ENCODE results near the gene UPF1. TPM values are rescaled to one million over a fixed set of nuclear protein-coding genes. Genes with fewer than 3 reads are reported as not detected.

Gene UPF1
- total RNA-seq, 1 donor from 2014 or later = 28.9 TPM

DNA sequence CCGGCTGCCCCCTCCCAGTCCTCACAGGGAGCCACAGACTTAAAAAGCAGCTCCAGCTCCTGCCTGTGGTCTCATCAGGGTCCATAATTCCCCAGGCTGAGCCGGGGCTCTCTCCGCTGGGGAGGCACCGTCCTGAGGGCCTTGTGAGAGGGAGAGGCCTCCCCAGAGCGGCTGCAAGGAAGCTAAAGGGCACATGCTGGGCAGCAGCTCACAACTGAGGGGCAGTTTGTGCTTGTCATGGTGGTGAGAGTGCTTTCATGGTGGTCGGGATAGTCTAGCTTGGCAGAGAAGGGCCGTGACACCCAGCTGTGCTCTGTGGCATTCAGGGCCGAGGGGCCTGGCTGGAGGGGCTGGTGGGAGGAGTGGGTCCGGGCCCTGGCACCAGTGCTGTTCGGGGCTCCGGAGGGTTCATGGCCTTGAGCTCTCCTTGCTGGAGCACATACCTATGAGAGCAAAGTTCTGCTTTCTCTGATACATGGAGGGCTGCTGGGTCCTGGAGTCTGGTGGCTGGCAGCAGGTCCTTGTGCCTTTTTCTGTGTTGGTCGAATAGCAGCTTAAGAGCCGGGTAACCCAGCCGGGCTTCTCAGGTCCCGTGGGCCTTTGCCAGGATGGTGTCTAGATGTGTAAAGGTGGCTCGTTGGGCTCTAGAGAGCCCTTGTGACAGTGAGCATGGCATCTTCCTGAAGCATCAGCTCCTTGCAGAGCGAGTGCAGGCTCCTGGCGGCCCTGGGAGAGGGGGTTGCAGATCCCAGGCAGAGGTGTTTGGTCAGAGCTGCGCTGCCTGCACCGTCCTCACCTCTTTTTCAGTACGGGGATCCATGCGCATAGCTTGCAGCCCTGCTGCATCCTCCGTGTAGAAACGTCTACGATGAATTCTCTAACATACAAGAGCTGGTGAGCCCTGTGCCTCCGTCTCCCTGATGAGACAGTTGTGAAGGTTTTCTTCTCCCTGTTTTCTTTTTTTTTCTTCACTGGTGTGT is 8.8 kb downstream of the UPF1 start:
- no peak for DNase-seq

DNA sequence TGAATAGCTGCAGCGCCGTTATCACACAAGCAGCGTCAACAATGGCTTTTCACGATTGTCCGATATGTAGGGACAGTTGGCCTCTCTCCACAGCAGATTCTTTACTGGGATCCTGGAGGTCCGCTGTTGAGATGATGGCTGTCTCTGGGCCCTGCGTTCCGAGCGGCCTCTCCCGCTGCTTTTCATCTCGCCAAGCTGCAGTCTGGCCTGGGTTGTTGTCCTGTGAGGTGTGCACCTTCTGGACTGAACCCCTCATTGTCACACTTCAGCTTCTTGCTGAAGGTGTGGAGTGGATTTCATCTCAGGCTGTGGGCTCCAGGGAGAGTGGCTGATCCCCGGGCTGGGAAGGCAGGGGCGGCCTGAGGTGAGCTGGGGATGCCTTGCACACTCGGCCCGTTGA is 9.6 kb downstream of the UPF1 start:
- DNase-seq = no peak

DNA sequence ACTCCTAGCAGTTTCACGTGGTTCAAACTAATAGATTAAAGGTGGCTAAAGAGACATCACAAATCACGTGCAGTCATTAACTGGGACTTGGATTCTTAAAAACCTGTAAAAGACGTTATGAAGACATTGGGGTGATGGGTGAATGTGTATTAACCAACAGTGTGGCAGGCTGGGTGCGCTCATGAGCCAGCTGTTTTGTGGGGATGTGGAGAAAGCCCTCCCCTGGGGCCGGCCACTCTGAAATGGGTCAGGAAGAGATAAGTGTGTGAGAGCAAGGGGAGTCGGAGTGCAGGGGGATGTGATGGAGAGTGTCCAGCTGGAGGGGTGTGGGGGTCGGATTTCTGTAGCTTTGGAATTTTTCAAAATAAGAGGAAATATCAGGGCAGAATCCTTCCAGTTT is 10.4 kb downstream of the UPF1 start:
- no peak for DNase-seq

DNA sequence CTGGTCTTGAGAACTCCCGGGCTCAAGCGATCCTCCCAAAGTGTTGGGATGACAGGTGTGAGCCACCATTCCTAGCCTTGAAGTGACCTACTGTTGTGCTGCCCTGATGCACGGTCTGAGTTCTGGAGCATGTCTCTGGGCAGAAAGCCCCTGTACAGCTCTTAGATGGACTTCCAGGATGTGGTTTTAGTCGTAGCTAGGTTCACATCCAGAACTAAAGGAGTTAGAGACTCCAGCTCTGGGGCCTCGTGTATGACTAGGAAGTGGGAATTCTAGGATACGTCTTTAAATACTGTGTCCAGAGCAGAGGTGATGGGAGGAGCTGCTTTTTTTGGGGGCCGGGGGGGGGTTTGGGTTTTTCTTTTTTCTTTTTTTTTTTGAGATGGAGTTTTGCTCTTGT is 12.2 kb downstream of the UPF1 start:
- DNase-seq = no peak

DNA sequence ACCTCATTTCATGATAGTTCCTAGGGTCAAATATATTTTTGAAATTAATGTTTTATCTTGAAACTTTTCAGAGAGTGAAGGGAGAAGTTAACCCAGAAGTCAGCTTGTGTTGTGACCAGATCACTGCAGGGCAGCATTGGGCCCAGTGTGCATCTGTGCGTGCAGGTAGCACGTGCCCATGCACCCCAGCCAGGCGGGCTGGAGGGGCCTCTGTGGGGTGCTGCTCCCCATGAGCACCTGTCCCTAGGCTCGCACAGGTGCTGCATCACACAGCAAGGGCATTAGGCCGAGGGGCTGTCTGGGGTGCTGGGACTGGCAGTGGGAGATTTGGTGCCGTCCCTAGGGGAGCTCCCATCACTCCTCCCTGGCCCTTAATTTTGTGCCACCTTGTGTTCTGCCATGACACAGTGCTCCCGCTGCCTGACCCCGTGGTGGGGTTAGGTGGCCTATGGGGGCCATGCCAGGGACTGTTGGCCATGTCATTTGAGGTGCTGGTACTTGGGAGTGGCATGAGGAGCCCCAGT is 13.1 kb downstream of the UPF1 start:
- no peak for DNase-seq

DNA sequence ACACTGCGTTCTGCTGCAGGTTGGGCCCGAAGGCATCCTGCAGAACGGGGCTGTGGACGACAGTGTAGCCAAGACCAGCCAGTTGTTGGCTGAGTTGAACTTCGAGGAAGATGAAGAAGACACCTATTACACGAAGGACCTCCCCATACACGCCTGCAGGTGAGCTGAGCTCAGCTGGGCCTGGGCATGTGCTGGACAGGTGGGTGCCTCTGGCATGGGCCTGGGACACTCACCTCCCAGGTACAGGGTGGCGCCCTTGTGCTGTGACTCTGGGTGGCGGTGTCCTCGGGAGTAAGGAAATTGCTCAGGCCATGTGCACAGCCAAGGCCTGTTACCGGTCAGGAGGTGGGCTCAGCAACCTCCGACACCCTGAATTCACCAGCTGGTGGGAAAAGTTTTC is 14.2 kb downstream of the UPF1 start:
- no peak for DNase-seq

DNA sequence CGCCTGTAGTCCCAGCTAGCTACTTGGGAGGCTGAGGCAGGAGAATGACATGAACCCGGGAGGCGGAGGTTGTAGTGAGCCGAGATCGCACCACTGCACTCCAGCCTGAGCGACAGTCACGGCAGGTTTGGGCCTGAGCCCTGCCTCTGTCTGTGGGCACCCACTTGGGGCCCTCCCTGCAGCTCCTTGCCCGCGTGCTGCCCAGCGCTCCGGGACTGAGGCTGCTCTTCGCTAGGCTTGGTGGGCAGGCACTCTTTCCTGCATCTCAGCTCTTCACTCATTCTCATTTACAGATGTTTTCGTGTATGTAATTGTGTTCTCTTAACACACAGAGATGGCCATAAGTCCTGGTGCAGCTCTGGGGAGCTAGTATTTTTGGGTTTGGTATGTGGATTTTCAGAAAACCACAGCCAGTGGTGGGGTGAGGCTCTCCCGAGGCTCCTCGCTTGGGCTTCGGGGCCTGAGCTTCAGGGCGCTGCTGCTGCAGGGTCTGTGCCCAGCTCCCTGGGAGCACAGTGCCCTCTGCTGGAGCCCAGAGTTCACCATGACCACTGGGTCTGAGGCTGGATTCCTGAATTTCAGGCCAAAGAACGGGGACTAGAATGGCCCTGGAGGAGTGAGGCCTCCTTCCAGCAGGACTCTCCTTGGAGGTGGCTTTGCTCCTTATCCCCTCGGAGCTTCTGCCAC is 15.2 kb downstream of the UPF1 start:
- DNase-seq = peak; percentile 68

DNA sequence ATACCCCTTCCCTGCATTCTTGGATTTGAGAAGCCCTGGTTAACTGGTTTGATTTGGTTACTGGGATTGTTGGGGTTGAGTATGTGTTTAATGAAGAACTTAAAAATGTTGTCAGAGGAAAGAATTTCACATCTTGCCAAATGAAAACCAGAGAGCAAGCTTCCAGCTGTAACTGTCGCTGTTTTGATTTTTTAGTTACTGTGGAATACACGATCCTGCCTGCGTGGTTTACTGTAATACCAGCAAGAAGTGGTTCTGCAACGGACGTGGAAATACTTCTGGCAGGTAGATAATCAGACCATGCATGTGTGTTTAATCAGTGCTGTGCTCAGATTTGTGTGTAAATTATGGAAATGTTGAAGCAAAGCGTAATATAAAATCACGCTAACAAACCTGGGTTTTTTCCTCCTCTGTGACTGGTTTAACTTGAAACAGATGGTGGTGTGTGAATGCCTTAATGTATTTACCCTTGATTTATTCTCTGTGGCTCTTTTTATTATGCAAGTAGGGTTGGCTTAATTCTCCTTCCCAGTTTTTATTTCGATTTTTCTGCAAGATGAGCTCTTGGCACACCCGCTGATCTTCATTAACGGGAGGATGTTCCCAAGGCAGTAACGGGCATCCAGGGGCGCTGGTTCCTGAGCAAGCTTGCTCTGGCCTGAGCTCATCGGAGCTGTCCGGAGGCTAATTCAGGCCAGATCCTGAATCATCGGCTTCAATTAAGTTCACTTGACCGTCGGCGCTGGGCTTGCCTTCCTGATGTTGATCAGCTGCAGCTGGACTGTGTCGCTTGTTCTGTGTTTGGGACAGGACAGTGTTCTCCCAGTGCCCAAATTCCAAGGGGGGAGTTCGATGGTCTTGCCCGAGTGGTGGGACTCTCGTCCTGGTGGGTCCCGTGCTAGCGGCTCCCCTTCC is 16.0 kb downstream of the UPF1 start:
- DNase-seq = no peak

DNA sequence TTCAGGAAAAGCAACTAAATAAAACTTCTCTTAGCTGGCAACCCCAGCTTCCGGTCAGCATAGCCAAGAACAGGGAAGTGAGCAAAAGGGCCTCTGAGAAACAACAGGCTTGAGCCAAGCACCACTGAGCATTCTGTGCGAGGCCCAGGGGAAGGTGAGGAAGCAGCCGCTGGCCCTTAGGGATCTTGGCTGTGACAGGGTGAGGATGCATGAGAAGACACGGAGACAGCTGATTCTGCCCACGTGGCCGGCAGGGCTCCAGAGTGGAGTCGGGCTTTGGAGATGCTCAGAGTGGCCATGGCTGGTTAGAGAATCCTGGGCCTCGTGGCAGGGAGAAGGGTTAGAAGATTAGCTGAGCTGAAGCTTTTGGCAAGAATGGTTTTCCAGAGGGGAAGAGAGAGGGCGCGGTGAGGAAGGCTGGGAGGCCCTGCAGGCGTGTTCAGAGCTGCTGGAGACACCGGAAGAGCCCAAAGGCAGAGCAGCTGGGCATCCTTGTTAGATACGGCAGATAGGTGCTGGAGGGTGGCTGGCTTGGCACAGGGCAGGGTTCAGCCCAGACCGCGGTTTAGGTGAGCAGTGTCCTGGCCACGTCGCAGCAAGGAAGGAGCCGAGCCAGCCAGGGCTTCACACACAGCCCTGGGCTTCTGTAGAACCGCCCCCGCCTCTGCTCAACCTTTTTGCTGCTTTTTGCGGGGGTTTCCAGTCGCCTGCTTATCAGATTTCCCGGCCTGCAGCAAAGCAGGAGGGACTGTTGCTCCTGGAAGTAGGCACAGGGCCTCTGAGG is 17.3 kb downstream of the UPF1 start:
- peak; percentile 58 for DNase-seq

DNA sequence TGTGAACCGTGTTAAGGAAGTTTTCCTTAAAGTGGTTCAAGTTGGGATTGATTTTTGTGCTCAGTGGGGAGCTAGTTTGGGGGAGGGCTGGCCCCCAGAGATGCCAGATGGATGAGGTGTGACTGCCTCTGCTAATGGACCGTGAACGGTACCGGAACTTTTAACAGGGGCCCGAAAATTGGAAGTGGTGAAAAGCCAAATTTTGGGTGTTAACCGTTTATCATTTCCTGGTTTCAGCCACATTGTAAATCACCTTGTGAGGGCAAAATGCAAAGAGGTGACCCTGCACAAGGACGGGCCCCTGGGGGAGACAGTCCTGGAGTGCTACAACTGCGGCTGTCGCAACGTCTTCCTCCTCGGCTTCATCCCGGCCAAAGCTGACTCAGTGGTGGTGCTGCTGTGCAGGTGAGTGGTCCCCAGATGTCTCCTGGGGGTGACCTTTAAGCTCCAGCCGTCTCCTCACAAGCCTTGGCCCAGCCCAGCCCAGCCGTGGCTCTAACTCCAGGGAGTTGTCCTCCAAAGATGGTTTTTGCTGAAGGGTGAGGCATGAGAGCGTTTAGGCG is 18.2 kb downstream of the UPF1 start:
- no peak for DNase-seq

DNA sequence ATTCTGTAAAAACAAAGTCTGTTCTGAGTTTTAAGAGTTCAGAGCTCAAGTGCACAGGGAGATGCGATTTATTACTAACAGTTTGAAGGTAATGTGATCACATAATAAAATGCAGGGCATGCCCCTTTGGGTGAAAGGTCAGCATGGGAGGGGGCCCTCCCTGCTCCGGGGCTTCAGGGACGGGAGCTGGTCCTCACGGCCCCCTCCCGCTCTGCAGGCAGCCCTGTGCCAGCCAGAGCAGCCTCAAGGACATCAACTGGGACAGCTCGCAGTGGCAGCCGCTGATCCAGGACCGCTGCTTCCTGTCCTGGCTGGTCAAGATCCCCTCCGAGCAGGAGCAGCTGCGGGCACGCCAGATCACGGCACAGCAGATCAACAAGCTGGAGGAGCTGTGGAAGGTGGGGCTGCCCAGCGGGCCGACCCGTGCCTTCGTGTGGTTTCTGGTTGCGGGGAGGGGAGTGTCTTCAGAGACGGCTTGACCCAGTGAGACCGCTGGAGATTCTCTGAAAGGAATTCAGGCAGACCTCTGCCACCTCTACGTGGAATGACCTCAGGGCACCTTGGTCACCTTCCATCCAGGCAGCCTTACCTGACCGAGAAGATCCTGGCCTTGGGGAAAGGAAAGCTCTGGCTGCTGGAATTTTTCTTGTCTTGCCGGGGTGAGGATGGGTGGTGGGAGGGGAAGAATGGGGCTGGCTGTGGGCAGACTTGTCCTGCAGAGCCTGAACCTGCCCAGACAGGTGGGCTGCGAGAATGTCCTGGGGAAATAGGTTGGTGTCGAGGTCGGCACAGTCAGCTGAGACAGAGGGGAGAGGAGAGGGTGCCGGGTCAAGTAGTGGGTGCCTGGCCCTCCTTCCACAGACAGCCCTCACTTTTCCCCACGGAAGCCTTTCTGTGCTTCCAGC is 19.0 kb downstream of the UPF1 start:
- DNase-seq = no peak

DNA sequence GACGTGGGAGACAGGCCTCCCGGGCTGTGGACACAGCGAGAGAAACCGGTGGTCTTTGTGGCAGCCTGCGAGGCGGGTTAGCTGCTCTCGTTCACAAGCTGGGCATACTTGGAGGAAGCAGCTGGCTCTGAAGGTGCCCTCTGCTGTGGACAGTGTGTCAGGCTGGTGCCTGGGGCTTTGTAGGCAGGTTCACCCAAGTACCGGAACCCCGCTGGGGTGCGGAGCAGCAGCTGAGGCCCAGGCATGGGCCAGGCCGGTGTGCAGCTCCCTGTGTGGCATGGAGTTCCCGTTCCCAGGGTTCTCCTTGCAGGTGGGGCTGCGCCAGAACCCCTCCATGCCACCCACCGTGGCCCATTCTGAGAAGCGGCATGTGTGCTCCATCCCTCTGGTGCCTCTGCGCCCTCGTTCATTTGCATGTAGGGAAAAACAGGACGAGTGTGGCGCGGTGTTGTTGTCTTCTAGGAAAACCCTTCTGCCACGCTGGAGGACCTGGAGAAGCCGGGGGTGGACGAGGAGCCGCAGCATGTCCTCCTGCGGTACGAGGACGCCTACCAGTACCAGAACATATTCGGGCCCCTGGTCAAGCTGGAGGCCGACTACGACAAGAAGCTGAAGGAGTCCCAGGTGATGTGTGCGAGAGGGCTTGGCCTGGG is 20.0 kb downstream of the UPF1 start:
- no peak for DNase-seq

DNA sequence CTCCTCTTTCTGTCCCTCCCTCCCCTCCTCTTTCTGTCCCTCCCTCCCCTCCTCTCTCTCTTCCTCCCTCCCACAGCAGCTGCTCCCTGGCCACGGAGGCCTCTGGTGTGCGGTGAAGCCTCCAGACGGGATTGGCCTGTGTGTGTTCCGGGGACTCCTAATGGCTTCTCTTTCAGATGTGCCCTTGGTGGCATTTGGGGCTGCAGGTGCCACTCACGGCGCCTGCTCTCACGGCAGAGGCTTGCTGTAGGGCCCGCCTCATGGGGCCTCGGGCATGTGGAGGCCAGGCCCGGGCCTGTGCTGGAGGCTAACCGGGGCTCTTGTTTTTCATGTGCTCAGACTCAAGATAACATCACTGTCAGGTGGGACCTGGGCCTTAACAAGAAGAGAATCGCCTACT is 20.9 kb downstream of the UPF1 start:
- no peak for DNase-seq

DNA sequence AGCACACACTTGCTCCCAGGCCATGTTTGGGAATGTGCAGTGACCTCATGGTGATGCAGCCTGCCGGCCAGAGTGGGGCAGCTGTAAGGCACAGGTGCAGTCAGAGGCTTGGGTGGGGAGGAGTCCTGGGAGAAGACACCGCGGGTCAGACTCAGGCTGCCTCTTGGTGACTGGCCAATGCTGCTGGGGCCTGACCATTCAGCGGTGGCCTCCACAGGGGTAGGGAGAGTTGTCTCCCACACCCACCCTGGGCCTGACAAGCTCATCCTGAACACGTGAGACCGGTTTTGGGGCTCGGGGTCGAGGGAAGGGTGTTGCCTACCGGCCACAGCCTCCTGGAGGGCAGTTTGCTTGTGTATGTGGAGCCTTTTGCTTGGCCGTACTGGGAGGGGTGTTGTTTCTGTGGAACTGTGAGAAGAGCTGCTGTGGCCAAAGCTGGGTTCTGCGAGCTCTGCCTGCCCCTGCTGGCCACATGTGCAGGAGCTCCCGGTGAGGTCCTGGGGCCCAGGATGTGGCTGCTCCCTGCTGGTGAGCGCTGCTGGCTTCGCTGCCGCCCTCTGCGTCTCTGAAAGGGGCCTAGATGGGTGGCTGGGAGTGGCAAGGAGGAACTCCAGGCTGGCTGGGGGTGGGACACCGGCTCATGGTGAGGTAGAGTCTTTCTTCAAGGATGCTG is 22.1 kb downstream of the UPF1 start:
- DNase-seq = no peak

DNA sequence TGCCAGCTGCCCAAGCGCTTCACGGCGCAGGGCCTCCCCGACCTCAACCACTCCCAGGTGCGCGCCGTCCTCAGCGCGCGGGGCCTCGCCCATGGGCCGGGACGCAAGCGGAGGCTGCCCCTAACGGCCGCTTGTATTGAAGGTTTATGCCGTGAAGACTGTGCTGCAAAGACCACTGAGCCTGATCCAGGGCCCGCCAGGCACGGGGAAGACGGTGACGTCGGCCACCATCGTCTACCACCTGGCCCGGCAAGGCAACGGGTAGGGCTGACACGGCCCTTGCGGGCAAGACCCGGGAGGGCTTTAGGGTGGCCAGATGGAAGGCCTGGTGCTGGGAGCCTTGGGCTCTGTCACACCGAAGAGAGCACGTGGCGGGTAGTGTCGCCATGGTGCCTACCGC is 23.2 kb downstream of the UPF1 start:
- DNase-seq = no peak

DNA sequence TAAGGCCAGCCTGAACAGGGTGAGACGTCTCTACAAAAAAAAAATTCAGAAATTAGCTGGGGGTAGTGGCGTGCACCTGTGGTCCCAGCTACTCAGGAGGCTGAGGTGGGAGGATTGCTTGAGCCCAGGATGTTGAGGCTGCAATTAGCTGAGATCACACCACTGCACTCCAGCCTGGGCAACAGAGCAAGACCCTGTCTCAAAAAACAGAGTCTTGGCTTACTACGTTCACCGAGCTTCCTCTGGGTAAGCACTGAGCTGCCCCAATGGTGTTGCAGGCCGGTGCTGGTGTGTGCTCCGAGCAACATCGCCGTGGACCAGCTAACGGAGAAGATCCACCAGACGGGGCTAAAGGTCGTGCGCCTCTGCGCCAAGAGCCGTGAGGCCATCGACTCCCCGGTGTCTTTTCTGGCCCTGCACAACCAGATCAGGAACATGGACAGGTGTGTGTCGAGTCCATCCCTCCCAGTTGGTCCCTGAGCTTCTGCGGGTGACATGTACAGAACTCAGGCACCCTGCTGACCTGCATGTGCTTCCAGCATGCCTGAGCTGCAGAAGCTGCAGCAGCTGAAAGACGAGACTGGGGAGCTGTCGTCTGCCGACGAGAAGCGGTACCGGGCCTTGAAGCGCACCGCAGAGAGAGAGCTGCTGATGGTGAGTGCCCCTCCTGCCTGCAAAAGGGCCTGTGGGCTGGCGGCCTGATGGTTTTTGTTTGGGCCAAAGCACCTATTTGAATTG is 24.1 kb downstream of the UPF1 start:
- DNase-seq = no peak

DNA sequence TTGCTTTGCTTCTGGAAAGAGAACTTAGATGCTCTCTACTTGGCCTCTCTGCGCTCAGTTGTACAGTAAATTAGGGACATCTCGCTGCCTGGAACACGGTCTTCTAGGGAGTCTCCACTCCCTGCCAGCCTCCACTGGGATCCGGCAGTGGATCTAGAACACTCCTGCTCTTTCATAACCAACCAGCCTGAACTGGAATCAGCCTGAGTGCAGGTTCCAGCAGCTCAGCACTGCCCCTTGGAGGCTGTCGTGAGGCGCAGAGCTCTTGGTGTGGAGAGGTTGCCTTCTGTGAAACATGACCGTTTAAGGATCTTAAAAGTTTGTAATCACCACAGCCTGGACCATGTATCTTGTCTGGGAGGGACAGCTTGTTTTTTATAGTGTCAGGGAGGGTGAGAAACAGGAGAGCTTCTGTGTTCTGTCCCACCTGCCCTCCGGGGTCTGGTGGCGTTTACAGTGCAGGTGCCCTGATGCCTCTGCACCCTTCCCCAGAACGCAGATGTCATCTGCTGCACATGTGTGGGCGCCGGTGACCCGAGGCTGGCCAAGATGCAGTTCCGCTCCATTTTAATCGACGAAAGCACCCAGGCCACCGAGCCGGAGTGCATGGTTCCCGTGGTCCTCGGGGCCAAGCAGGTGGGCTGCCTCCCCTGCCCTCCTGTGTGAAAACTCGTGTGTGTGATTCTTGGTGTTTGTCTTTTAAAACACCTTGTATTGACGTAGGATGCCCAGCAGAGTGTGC is 24.8 kb downstream of the UPF1 start:
- peak; percentile 75 for DNase-seq
